HCT116 (cell line): ENCODE results near the gene IGSF6. TPM values are rescaled to one million over a fixed set of nuclear protein-coding genes. Genes with fewer than 3 reads are reported as not detected.
"Not testable (repeated sequence)": the region's sequence is repeated elsewhere in the genome, so short reads cannot be mapped to it uniquely, and the experiment has no call there.

ENCODE experiments used
- ATAC-seq: fragments of 200-7000 bp; cut with Tn5 transposase; 2 replicates; pipeline ENCODE4 v1.9.1; 2020; ENCODE audit warnings: mild to moderate bottlenecking, moderate library complexity
- BruUV-seq: library from RNA; stranded (reverse); fragments of 400-500 nt; replicated peaks from 2 replicates; lab custom pipeline; 2021; lab: Mats Ljungman, UMichigan
- CTCF ChIA-PET: fragments of 300-600 bp; sonication (Branson Sonifier 250); formaldehyde crosslinking; loops from one replicate; lab custom pipeline; 2021; ENCODE audit warnings: antibody characterized with exemption; lab: Charles Lee
- POLR2A ChIA-PET: fragments of 300-600, 350-600 bp; sonication (Branson Sonifier 250); formaldehyde crosslinking; loops from one replicate; lab custom pipeline; 2021; ENCODE audit warnings: antibody characterized with exemption; lab: Charles Lee
- RAD21 ChIA-PET, 2 experiments: fragments of 300-600 bp; sonication (Branson Sonifier 250); formaldehyde crosslinking; loops; one replicate each; lab custom pipeline; 2023; ENCODE audit warnings: low total read pairs in 2 of 2; ENCODE audit not compliant: uncharacterized antibody in 2 of 2, unreplicated experiment in 2 of 2, low non-redundant PET in 1 of 2; lab: Charles Lee
- DNase-seq: peaks from one replicate; pipeline ENCODE4 v3.0.0-alpha.2; 2010; ENCODE audit warnings: low read depth, low spot score
- H2AFZ ChIP-seq: fragments of 200-600 bp; shearing (Covaris generic), sonication (generic); 2 replicates; pipeline ENCODE4 v1.6.1; 2017; ENCODE audit warnings: low read depth, mixed run types, mixed read lengths, antibody characterized with exemption, low read length; ENCODE audit not compliant: poor library complexity, severe bottlenecking
- H3K27ac ChIP-seq: 2 replicates; pipeline ENCODE4 v1.5.1; 2012; ENCODE audit warnings: low read depth, low read length
- H3K27me3 ChIP-seq: fragments of 200-600 bp; sonication (generic); 2 replicates; pipeline ENCODE4 v1.6.1; 2016; ENCODE audit warnings: mixed run types, low read length, mixed read lengths; ENCODE audit not compliant: insufficient read depth
- H3K36me3 ChIP-seq, 2 experiments: fragments of 200-500 bp in 1 of 2; fragments of 200-600 bp in 1 of 2; sonication (Bioruptor generic) in 1 of 2; sonication (generic) in 1 of 2; 2 replicates each; pipeline versions ENCODE4 v1.5.1 to v1.6.1; 2014 to 2016; ENCODE audit warnings: low read length in 2 of 2, inconsistent platforms in 1 of 2, mixed read lengths in 1 of 2, mixed run types in 1 of 2; ENCODE audit not compliant: insufficient read depth in 2 of 2, control insufficient read depth in 1 of 2
- H3K4me1 ChIP-seq, 2 experiments: fragments of 200-600 bp in 1 of 2; sonication (generic) in 1 of 2; 2 replicates each; pipeline versions ENCODE4 v1.5.1 to v1.6.1; 2012 to 2017; ENCODE audit warnings: low read length in 2 of 2, inconsistent platforms in 1 of 2, mild to moderate bottlenecking in 1 of 2, mixed read lengths in 1 of 2, mixed run types in 1 of 2, moderate library complexity in 1 of 2; ENCODE audit not compliant: insufficient read depth in 2 of 2, control insufficient read depth in 1 of 2
- H3K4me2 ChIP-seq: fragments of 200-600 bp; sonication (generic); 2 replicates; pipeline ENCODE4 v1.6.1; 2017; ENCODE audit warnings: mixed run types, low read length, mixed read lengths
- H3K4me3 ChIP-seq, 2 experiments: fragments of 200-600 bp in 1 of 2; sonication (generic) in 1 of 2; replicated peaks in 1 of 2; 2 replicates each; pipeline ENCODE4 v1.5.1; 2011 to 2016; ENCODE audit warnings: low read length in 2 of 2, control low read depth in 1 of 2, low read depth in 1 of 2, mild to moderate bottlenecking in 1 of 2, mixed read lengths in 1 of 2, mixed run types in 1 of 2
- H3K79me2 ChIP-seq: fragments of 200-600 bp; sonication (generic); 2 replicates; pipeline ENCODE4 v1.6.1; 2017; ENCODE audit warnings: mild to moderate bottlenecking, mixed run types, low read length, moderate library complexity, mixed read lengths; ENCODE audit not compliant: insufficient read depth
- H3K9ac ChIP-seq: fragments of 200-600 bp; sonication (generic); 2 replicates; pipeline ENCODE4 v1.6.1; 2016; ENCODE audit warnings: low read length, mixed read lengths
- H3K9me2 ChIP-seq: fragments of 200-600 bp; sonication (generic), shearing (Covaris generic); 2 replicates; pipeline ENCODE4 v1.6.1; 2017; ENCODE audit warnings: mixed run types, mild to moderate bottlenecking, moderate library complexity; ENCODE audit not compliant: insufficient read depth
- H3K9me3 ChIP-seq, 2 experiments: fragments of 200-500 bp in 1 of 2; fragments of 200-600 bp in 1 of 2; sonication (Bioruptor generic) in 1 of 2; sonication (generic) in 1 of 2; 2 replicates each; pipeline ENCODE4 v1.6.1; 2014 to 2017; ENCODE audit warnings: low read length in 2 of 2, mixed read lengths in 2 of 2, inconsistent platforms in 1 of 2, low read depth in 1 of 2, mild to moderate bottlenecking in 1 of 2, mixed run types in 1 of 2, moderate library complexity in 1 of 2; ENCODE audit not compliant: control insufficient read depth in 1 of 2, insufficient read depth in 1 of 2
- H4K20me1 ChIP-seq: fragments of 200-600 bp; sonication (generic), shearing (Covaris generic); 2 replicates; pipeline ENCODE4 v1.6.1; 2017; ENCODE audit warnings: mixed run types, mild to moderate bottlenecking, moderate library complexity; ENCODE audit not compliant: insufficient read depth
- CBX3 ChIP-seq: IDR thresholded peaks from 2 replicates; pipeline ENCODE4 v1.6.1; 2012; ENCODE audit warnings: low read depth
- CEBPB ChIP-seq: IDR thresholded peaks from 2 replicates; pipeline ENCODE4 v1.6.1; 2012; ENCODE audit warnings: low read depth
- CTCF ChIP-seq, 3 experiments: fragments of 200-600 bp in 1 of 3; sonication (generic) in 1 of 3; IDR thresholded peaks in 2 of 3; conservative IDR thresholded peaks in 1 of 3; 2 replicates each; pipeline ENCODE4 v1.5.1; 2012 to 2017; ENCODE audit warnings: low read depth in 2 of 3, low read length in 2 of 3, antibody characterized with exemption in 1 of 3, borderline replicate concordance in 1 of 3, control low read depth in 1 of 3, mild to moderate bottlenecking in 1 of 3, mixed read lengths in 1 of 3, mixed run types in 1 of 3, moderate library complexity in 1 of 3; ENCODE audit not compliant: insufficient read depth in 1 of 3
- FOSL1 ChIP-seq: IDR thresholded peaks from 2 replicates; pipeline ENCODE4 v1.6.1; 2012; ENCODE audit warnings: low read depth
- JUND ChIP-seq: IDR thresholded peaks from 2 replicates; pipeline ENCODE4 v1.6.1; 2012
- MAX ChIP-seq: IDR thresholded peaks from 2 replicates; pipeline ENCODE4 v1.6.1; 2012
- SP1 ChIP-seq: IDR thresholded peaks from 2 replicates; pipeline ENCODE4 v1.6.1; 2012; ENCODE audit warnings: low read depth
- TCF7L2 ChIP-seq: IDR thresholded peaks from 2 replicates; pipeline ENCODE4 v1.7.0; 2011; ENCODE audit warnings: borderline replicate concordance, inconsistent platforms; ENCODE audit not compliant: insufficient read depth, insufficient read length; ENCODE audit errors: extremely low read depth
- YY1 ChIP-seq: IDR thresholded peaks from 2 replicates; pipeline ENCODE4 v1.6.1; 2011; ENCODE audit warnings: low read length, low read depth, moderate library complexity, mild to moderate bottlenecking; ENCODE audit not compliant: insufficient replicate concordance; ENCODE audit errors: extremely low read depth
- ZFX ChIP-seq: fragments of 450-650 bp; IDR thresholded peaks from 2 replicates; pipeline ENCODE4 v1.6.1; 2017
- intact Hi-C: fragments of 100-400 bp; cut with micrococcal nuclease; formaldehyde crosslinking; loops from 2 replicates; pipeline ENCODE4 v1.10.0; 2022
- total RNA-seq: library from RNA; stranded (reverse); gene quantifications from one replicate; pipeline ENCODE4 v1.2.1, GENCODE V29; 2021; ENCODE audit not compliant: unreplicated experiment

The IGSF6 gene
- total RNA-seq, 1 experiment from 2014 or later: not detected

- POLR2A ChIA-PET: not testable (repeated sequence)
Measured at GRCh38 chr16:21649826-21650406, 2.5 kb downstream of the IGSF6 start.

GRCh38 chr16:21647562-21648164, 4.7 kb downstream of the IGSF6 start:
- ATAC-seq: no peak
- H3K27me3 ChIP-seq: no peaks in the 10 kb centered on the region
- ChIA-PET RAD21 (no interaction called here), CTCF (no interaction called here), POLR2A (no interaction called here)
- H4K20me1 ChIP-seq: no peaks in the 10 kb centered on the region
- H3K4me3 ChIP-seq: no peak overlapping the region
- TF ChIP-seq CEBPB (no peak), YY1 (no peak), MAX (no peak), SP1 (no peak), ZFX (no peak), TCF7L2 (no peak), CTCF (IDR thresholded peaks at IDR 0.05 in 2 of 3, conservative IDR thresholded peaks at IDR 0.05 in 1 of 3; ENCODE audit: borderline replicate concordance in 1 of 3, insufficient read depth in 1 of 3, low read depth in 2 of 3, low read length in 2 of 3) (no peak), CBX3 (no peak), JUND (no peak), FOSL1 (no peak)
- no peak overlapping the region for H3K4me2 ChIP-seq
- no peak for DNase-seq
- H3K36me3 ChIP-seq: no peaks in the 10 kb centered on the region
- no peaks in the 10 kb centered on the region for H3K9me2 ChIP-seq
- no peaks in the 10 kb centered on the region for H3K79me2 ChIP-seq
- H3K27ac ChIP-seq: no peak overlapping the region
- H2AFZ ChIP-seq: no peak overlapping the region
- H3K9me3 ChIP-seq: no peaks in the 10 kb centered on the region
- H3K9ac ChIP-seq: no peak overlapping the region
- no peaks in the 10 kb centered on the region for H3K4me1 ChIP-seq
- no TSS peak for BruUV-seq
- intact Hi-C loops: no loop called here

More at GRCh38 chr16:21649826-21650406, 2.5 kb downstream of the IGSF6 start:
- DNase-seq, H3K36me3 ChIP-seq, H3K9ac ChIP-seq, H3K9me3 ChIP-seq, H3K9me2 ChIP-seq, H3K27me3 ChIP-seq, H3K4me2 ChIP-seq, H3K4me1 ChIP-seq, H3K27ac ChIP-seq, CTCF ChIA-PET, BruUV-seq, ATAC-seq, H2AFZ ChIP-seq, H3K4me3 ChIP-seq, RAD21 ChIA-PET, H4K20me1 ChIP-seq, H3K79me2 ChIP-seq: not testable (repeated sequence)
- intact Hi-C loops: loop anchor here (10.0 kb wide), 2 partner anchors 155 to 535 kb away; no protein-coding TSS in a partner anchor
